IgD-negative memory B cell (primary cell): ENCODE data around the gene HORMAD2. TPM values are rescaled to one million over a fixed set of nuclear protein-coding genes. Genes with fewer than 3 reads are reported as not detected.
"Not testable (repeated sequence)": the region's sequence is repeated elsewhere in the genome, so short reads cannot be mapped to it uniquely, and the experiment has no call there.

ENCODE experiments used
- H3K27ac Mint-ChIP-seq, 3 donors: one replicate each; pipeline ENCODE4 v1.8.0; 2020 to 2022; ENCODE audit warnings: mild to moderate bottlenecking in 3 of 3, mixed read lengths in 3 of 3, moderate library complexity in 1 of 3
- H3K27me3 Mint-ChIP-seq: one replicate; pipeline ENCODE4 v1.8.0; 2021; ENCODE audit warnings: mixed read lengths
- H3K36me3 Mint-ChIP-seq: one replicate; pipeline ENCODE4 v1.8.0; 2020; ENCODE audit warnings: mild to moderate bottlenecking, mixed read lengths
- H3K4me1 Mint-ChIP-seq, 3 donors: one replicate each; pipeline ENCODE4 v1.8.0; 2020 to 2022; ENCODE audit warnings: mixed read lengths in 3 of 3, mild to moderate bottlenecking in 1 of 3
- H3K4me3 Mint-ChIP-seq, 4 donors: one replicate each; pipeline ENCODE4 v1.8.0; 2020 to 2022; ENCODE audit warnings: mild to moderate bottlenecking in 4 of 4, mixed read lengths in 4 of 4, moderate library complexity in 3 of 4
- H3K9me3 Mint-ChIP-seq, 3 donors: one replicate each; pipeline ENCODE4 v1.8.0; 2020 to 2021; ENCODE audit warnings: mixed read lengths in 3 of 3, mild to moderate bottlenecking in 1 of 3
- polyA plus RNA-seq: library from polyadenylated mRNA; unstranded; fragments of 300-500 nt; fragmentation: Illumina TruSeq; gene quantifications from one replicate; pipeline ENCODE4 v1.2.3, GENCODE V29; 2021

Gene HORMAD2
- polyA plus RNA-seq, 1 donor from 2014 or later: not detected

GRCh38 chr22:30045901-30046715, 34.2 kb upstream of the HORMAD2 start:
- H3K4me3 Mint-ChIP-seq: no peak overlapping the region
- peak overlapping the region in 1 of 3 donors; percentile 85 for H3K27ac Mint-ChIP-seq

GRCh38 chr22:30046716-30047363, 33.4 kb upstream of the HORMAD2 start:
- Mint-ChIP-seq H3K27me3 (peaks cover 2% of the 10 kb centered on the region), H3K9me3 (no peaks in the 10 kb centered on the region), H3K27ac (peak overlapping the region in 1 of 3 donors; percentile 85), H3K4me3 (no peak overlapping the region), H3K4me1 (peaks cover 0 to 9% (median 1%) of the 10 kb centered on the region in 3 donors), H3K36me3 (peaks cover 2% of the 10 kb centered on the region)

More at GRCh38 chr22:30045901-30046715, 34.2 kb upstream of the HORMAD2 start:
- Mint-ChIP-seq H3K27me3 (peaks cover 2% of the 10 kb centered on the region), H3K36me3 (peaks cover 2% of the 10 kb centered on the region), H3K9me3 (no peaks in the 10 kb centered on the region), H3K4me1 (peaks cover 0 to 9% (median 1%) of the 10 kb centered on the region in 3 donors)

GRCh38 chr22:30047364-30047738, 32.9 kb upstream of the HORMAD2 start:
- no peak overlapping the region for H3K27ac Mint-ChIP-seq
- H3K27me3 Mint-ChIP-seq: peaks cover 2% of the 10 kb centered on the region
- H3K9me3 Mint-ChIP-seq: no peaks in the 10 kb centered on the region
- H3K4me1 Mint-ChIP-seq: peaks cover 0 to 9% (median 1%) of the 10 kb centered on the region in 3 donors
- H3K4me3 Mint-ChIP-seq: peak overlapping the region in 1 of 4 donors; percentile 47
- H3K36me3 Mint-ChIP-seq: peaks cover 2% of the 10 kb centered on the region

GRCh38 chr22:30048681-30049080, 31.6 kb upstream of the HORMAD2 start:
- no peaks in the 10 kb centered on the region for H3K36me3 Mint-ChIP-seq
- no peak overlapping the region for H3K4me3 Mint-ChIP-seq
- H3K4me1 Mint-ChIP-seq: peaks cover 0 to 9% (median 1%) of the 10 kb centered on the region in 3 donors
- no peaks in the 10 kb centered on the region for H3K9me3 Mint-ChIP-seq
- peak overlapping the region in 1 of 3 donors; percentile 6 for H3K27ac Mint-ChIP-seq
- no peaks in the 10 kb centered on the region for H3K27me3 Mint-ChIP-seq

- Mint-ChIP-seq H3K4me1 (no peaks in the 10 kb centered on the region), H3K9me3 (peaks cover 6 to 14% (median 12%) of the 10 kb centered on the region in 3 donors), H3K27me3 (peaks cover 2% of the 10 kb centered on the region), H3K27ac (no peak overlapping the region), H3K4me3 (no peak overlapping the region), H3K36me3 (peaks cover 7% of the 10 kb centered on the region)
Measured at GRCh38 chr22:30054067-30054763, 26.0 kb upstream of the HORMAD2 start.

GRCh38 chr22:30054764-30055069, 25.5 kb upstream of the HORMAD2 start:
- peaks cover 6 to 17% (median 16%) of the 10 kb centered on the region in 3 donors for H3K9me3 Mint-ChIP-seq
- no peak overlapping the region for H3K4me3 Mint-ChIP-seq
- H3K36me3 Mint-ChIP-seq: peaks cover 7% of the 10 kb centered on the region
- peaks cover 2% of the 10 kb centered on the region for H3K27me3 Mint-ChIP-seq
- no peak overlapping the region for H3K27ac Mint-ChIP-seq
- H3K4me1 Mint-ChIP-seq: no peaks in the 10 kb centered on the region

- Mint-ChIP-seq H3K27me3 (peaks cover 2% of the 10 kb centered on the region), H3K9me3 (peaks cover 6 to 17% (median 16%) of the 10 kb centered on the region in 3 donors), H3K4me1 (no peaks in the 10 kb centered on the region), H3K36me3 (peaks cover 7% of the 10 kb centered on the region), H3K27ac (no peak overlapping the region), H3K4me3 (no peak overlapping the region)
Measured at GRCh38 chr22:30056015-30056414, 24.2 kb upstream of the HORMAD2 start.

- H3K36me3 Mint-ChIP-seq: peaks cover 8% of the 10 kb centered on the region
- H3K27ac Mint-ChIP-seq: no peak overlapping the region
- H3K4me3 Mint-ChIP-seq: peak overlapping the region in 1 of 4 donors; percentile 2
- H3K9me3 Mint-ChIP-seq: peaks cover 10 to 22% (median 19%) of the 10 kb centered on the region in 3 donors
- peaks cover 5% of the 10 kb centered on the region for H3K27me3 Mint-ChIP-seq
- H3K4me1 Mint-ChIP-seq: no peaks in the 10 kb centered on the region
Measured at GRCh38 chr22:30057375-30057774, 22.9 kb upstream of the HORMAD2 start.

- H3K4me3 Mint-ChIP-seq, H3K27ac Mint-ChIP-seq, H3K27me3 Mint-ChIP-seq, H3K4me1 Mint-ChIP-seq, H3K36me3 Mint-ChIP-seq: not testable (repeated sequence)
- H3K9me3 Mint-ChIP-seq: peaks cover 11 to 34% (median 29%) of the 10 kb centered on the region in 3 donors
Measured at GRCh38 chr22:30059346-30060020, 20.8 kb upstream of the HORMAD2 start.

- not testable (repeated sequence) for H3K27me3 Mint-ChIP-seq, H3K36me3 Mint-ChIP-seq, H3K4me3 Mint-ChIP-seq, H3K4me1 Mint-ChIP-seq, H3K27ac Mint-ChIP-seq
- H3K9me3 Mint-ChIP-seq: peaks cover 11 to 36% (median 35%) of the 10 kb centered on the region in 3 donors
Measured at GRCh38 chr22:30061094-30061493, 19.2 kb upstream of the HORMAD2 start.

- Mint-ChIP-seq H3K36me3 (peaks cover 6% of the 10 kb centered on the region), H3K27ac (no peak overlapping the region), H3K4me3 (no peak overlapping the region), H3K4me1 (no peaks in the 10 kb centered on the region), H3K27me3 (peaks cover 5% of the 10 kb centered on the region), H3K9me3 (peaks cover 8 to 31% (median 29%) of the 10 kb centered on the region in 3 donors)
Measured at GRCh38 chr22:30062259-30062658, 18.0 kb upstream of the HORMAD2 start.

- no peaks in the 10 kb centered on the region for H3K4me1 Mint-ChIP-seq
- H3K4me3 Mint-ChIP-seq: no peak overlapping the region
- H3K9me3 Mint-ChIP-seq: peaks cover 5 to 29% (median 26%) of the 10 kb centered on the region in 3 donors
- H3K36me3 Mint-ChIP-seq: peaks cover 6% of the 10 kb centered on the region
- H3K27ac Mint-ChIP-seq: no peak overlapping the region
- H3K27me3 Mint-ChIP-seq: peaks cover 4% of the 10 kb centered on the region
Measured at GRCh38 chr22:30062950-30063349, 17.3 kb upstream of the HORMAD2 start.

GRCh38 chr22:30064172-30064571, 16.1 kb upstream of the HORMAD2 start:
- H3K27me3 Mint-ChIP-seq: peaks cover 4% of the 10 kb centered on the region
- H3K27ac Mint-ChIP-seq: no peak overlapping the region
- peaks cover 5 to 25% (median 22%) of the 10 kb centered on the region in 3 donors for H3K9me3 Mint-ChIP-seq
- no peaks in the 10 kb centered on the region for H3K4me1 Mint-ChIP-seq
- peaks cover 1% of the 10 kb centered on the region for H3K36me3 Mint-ChIP-seq
- H3K4me3 Mint-ChIP-seq: no peak overlapping the region

- Mint-ChIP-seq H3K36me3 (no peaks in the 10 kb centered on the region), H3K27ac (no peak overlapping the region), H3K9me3 (no peaks in the 10 kb centered on the region), H3K27me3 (peaks cover 9% of the 10 kb centered on the region), H3K4me3 (no peak overlapping the region), H3K4me1 (peaks cover 3 to 8% (median 5%) of the 10 kb centered on the region in 3 donors)
Measured at GRCh38 chr22:30073743-30074142, 6.5 kb upstream of the HORMAD2 start.

GRCh38 chr22:30074147-30074546, 6.1 kb upstream of the HORMAD2 start:
- Mint-ChIP-seq H3K4me1 (peaks cover 6 to 12% (median 9%) of the 10 kb centered on the region in 3 donors), H3K4me3 (no peak overlapping the region), H3K36me3 (no peaks in the 10 kb centered on the region), H3K27me3 (peaks cover 10% of the 10 kb centered on the region), H3K9me3 (no peaks in the 10 kb centered on the region), H3K27ac (no peak overlapping the region)
